GM12875 (cell line): ENCODE results near the gene TBXAS1.

Source experiments
- H3K4me3 ChIP-seq: one replicate; pipeline ENCODE4 v1.5.1; 2011; ENCODE audit warnings: low read depth, low read length, control low read depth
- CTCF ChIP-seq: IDR thresholded peaks from 2 replicates; pipeline ENCODE4 v1.5.1; 2011; ENCODE audit warnings: low read depth, mild to moderate bottlenecking, control low read depth, inconsistent platforms, low read length, moderate library complexity, borderline replicate concordance; ENCODE audit not compliant: insufficient read depth

The TBXAS1 gene

GRCh38 chr7:140039896-140040295, 210.8 kb downstream of the TBXAS1 start:
- H3K4me3 ChIP-seq: no peak overlapping the region
- TF ChIP-seq CTCF: no peak

- TF ChIP-seq CTCF: no peak
- H3K4me3 ChIP-seq: no peak overlapping the region
Observed at GRCh38 chr7:140041659-140042385, 212.8 kb downstream of the TBXAS1 start.

GRCh38 chr7:140042386-140042670, 213.3 kb downstream of the TBXAS1 start:
- no peak overlapping the region for H3K4me3 ChIP-seq
- no peak for TF ChIP-seq CTCF

DNA sequence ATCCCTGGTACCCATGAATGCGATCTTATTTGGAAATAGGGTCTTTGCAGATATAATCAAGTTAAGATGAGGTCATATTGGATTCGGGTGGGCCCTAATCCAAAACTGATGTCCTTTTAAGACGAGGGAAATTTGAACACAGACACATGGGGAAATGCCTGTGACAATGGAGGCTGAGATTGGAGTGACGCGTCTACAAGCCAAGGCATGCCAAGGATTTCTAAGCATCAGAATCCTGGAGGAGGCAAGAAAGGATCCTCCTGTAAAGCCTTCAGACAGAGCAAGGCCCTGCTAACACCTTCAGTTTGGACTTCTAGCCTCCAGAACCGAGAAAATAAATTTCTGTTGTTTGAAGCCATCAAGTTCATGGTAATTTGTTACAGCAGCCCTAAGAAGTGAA, 215.2 kb downstream of the TBXAS1 start:
- no peak overlapping the region for H3K4me3 ChIP-seq
- no peak for TF ChIP-seq CTCF

DNA sequence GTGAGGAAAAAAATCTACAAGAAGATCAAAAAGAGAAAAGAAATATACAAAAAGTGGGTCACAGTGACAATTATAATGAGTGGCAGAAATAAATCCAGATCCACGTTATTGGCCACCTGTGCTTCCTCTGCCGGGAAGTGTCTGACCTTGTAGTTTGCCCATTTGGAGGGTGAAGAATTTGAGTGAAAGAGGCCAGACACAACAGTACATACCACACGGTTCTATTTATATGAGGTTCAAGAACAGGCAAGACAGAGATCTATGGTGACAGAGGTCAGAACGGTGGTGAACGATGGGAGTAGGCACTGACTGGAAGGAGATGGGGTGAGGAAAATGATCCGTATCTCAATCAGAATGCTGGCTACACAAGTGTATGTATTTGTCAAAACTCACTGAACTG, 216.6 kb downstream of the TBXAS1 start:
- H3K4me3 ChIP-seq: no peak overlapping the region
- no peak for TF ChIP-seq CTCF

- H3K4me3 ChIP-seq: no peak overlapping the region
- no peak for TF ChIP-seq CTCF
Observed at GRCh38 chr7:140047197-140047596, 218.1 kb downstream of the TBXAS1 start.

GRCh38 chr7:140048138-140048537, 219.1 kb downstream of the TBXAS1 start:
- no peak for TF ChIP-seq CTCF
- no peak overlapping the region for H3K4me3 ChIP-seq
